BE2C (cell line): ENCODE results near the gene C10orf62.

ENCODE experiments used
- DNase-seq: peaks from one replicate; pipeline ENCODE4 v3.0.0-alpha.2; 2020
- H3K27me3 ChIP-seq: fragments of 250-450 bp; sonication (Bioruptor Pico); 2 replicates; pipeline ENCODE4 v1.5.1; 2020; ENCODE audit warnings: mild to moderate bottlenecking
- H3K36me3 ChIP-seq: fragments of 250-450 bp; sonication (Bioruptor Pico); 2 replicates; pipeline ENCODE4 v1.5.1; 2020; ENCODE audit warnings: mild to moderate bottlenecking
- H3K4me1 ChIP-seq: fragments of 250-450 bp; sonication (Bioruptor Pico); 2 replicates; pipeline ENCODE4 v1.5.1; 2020
- H3K4me3 ChIP-seq: 2 replicates; pipeline ENCODE4 v1.5.1; 2011; ENCODE audit warnings: low read depth, low read length
- H3K9me3 ChIP-seq: fragments of 250-450 bp; sonication (Bioruptor Pico); 2 replicates; pipeline ENCODE4 v1.5.1; 2020
- TF ChIP-seq, protein P1 (sequence below): IDR thresholded peaks from 2 replicates; pipeline ENCODE4 v1.5.1; 2012; ENCODE audit warnings: mild to moderate bottlenecking, low read depth, low read length

Gene C10orf62

DNA sequence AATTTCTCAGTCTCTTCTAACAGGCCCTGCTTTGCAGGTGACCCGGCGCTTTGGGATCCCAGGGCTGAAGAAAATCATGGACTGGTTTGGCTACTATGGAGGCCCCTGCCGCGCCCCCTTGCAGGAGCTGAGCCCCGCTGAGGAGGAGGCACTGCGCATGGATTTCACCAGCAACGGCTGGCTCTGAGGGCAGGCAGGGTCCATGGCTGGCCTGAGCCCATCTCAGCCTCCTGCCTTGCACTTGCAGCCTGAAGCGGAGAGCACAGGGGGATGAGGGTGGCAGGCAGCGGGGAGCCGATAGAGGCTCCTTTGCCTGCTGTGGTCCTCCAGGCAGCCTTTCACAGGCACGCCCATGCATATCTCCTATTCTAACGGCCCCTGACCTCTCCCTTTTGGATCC is 22.0 kb downstream of the C10orf62 start:
- DNase-seq = no peak
- TF ChIP-seq, protein P1, sequence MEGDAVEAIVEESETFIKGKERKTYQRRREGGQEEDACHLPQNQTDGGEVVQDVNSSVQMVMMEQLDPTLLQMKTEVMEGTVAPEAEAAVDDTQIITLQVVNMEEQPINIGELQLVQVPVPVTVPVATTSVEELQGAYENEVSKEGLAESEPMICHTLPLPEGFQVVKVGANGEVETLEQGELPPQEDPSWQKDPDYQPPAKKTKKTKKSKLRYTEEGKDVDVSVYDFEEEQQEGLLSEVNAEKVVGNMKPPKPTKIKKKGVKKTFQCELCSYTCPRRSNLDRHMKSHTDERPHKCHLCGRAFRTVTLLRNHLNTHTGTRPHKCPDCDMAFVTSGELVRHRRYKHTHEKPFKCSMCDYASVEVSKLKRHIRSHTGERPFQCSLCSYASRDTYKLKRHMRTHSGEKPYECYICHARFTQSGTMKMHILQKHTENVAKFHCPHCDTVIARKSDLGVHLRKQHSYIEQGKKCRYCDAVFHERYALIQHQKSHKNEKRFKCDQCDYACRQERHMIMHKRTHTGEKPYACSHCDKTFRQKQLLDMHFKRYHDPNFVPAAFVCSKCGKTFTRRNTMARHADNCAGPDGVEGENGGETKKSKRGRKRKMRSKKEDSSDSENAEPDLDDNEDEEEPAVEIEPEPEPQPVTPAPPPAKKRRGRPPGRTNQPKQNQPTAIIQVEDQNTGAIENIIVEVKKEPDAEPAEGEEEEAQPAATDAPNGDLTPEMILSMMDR = no peak
- Histone ChIP-seq H3K36me3 (no peaks in the 10 kb centered on the region), H3K9me3 (no peaks in the 10 kb centered on the region), H3K4me3 (no peak overlapping the region), H3K4me1 (no peaks in the 10 kb centered on the region), H3K27me3 (no peaks in the 10 kb centered on the region)

DNA sequence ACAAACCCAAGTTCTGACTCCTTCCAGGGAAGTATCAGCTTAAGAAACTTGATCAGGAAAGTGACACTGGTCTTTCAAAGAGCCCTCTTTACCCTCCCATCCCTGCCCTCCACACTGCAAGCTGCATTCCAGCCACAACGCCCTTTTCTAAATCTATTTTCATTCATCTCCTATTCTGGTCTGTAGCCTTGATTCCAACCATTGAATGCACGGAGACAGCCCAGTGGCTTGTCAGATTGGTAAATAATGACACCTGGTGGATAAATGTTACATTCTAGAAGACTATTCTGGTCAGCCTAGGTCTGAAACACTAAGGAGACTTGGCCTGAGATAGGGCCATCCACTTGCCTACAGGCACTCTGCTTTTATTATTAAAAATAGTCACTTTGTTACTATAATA is 22.9 kb downstream of the C10orf62 start:
- TF ChIP-seq, protein P1 = peak; percentile 47
- H3K9me3 ChIP-seq = no peaks in the 10 kb centered on the region
- no peaks in the 10 kb centered on the region for H3K4me1 ChIP-seq
- H3K27me3 ChIP-seq = no peaks in the 10 kb centered on the region
- H3K36me3 ChIP-seq = no peaks in the 10 kb centered on the region
- H3K4me3 ChIP-seq = no peak overlapping the region
- DNase-seq = no peak

DNA sequence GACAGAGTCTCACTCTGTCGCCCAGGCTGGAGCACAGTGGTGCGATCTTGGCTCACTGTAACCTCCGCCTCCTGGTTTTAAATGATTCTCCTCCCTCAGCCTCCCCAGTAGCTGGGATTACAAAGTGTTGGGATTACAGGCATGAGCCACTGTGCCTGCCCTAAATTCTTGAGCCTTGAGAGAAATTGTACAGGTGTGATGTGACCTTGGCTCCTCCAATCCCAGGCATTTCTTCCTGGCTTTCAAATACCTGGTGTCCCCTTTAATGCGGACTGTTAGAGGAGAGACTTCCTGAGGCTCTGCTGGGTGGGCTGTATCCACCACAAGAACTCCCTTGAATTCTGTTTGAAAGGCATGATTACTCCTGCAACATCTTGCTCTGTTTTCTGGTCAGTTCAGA is 28.8 kb downstream of the C10orf62 start:
- H3K4me1 ChIP-seq = no peaks in the 10 kb centered on the region
- H3K4me3 ChIP-seq = no peak overlapping the region
- H3K27me3 ChIP-seq = no peaks in the 10 kb centered on the region
- no peaks in the 10 kb centered on the region for H3K9me3 ChIP-seq
- TF ChIP-seq, protein P1 = no peak
- H3K36me3 ChIP-seq = no peaks in the 10 kb centered on the region
- DNase-seq = no peak

DNA sequence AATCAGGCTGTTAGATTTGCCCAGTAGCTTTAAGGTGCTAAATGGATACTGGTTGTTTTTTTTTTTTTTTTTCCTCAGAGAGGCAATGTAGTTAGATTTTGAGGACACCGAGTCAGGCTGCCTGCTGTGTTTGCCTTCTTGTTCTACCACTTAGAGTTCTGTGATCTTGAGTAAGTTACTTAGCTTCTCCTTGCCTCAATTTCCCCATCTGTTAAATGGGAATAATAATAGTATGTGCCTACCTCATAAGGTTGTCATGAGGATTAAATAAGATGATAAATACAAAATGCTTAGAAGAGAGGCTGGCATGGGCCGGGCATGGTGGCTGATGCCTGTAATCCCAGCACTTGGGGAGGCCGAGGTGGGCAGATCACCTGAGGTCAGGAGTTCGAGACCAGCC is 29.2 kb downstream of the C10orf62 start:
- H3K4me3 ChIP-seq = no peak overlapping the region
- H3K27me3 ChIP-seq = no peaks in the 10 kb centered on the region
- no peaks in the 10 kb centered on the region for H3K36me3 ChIP-seq
- DNase-seq = no peak
- TF ChIP-seq, protein P1 = no peak
- H3K4me1 ChIP-seq = no peaks in the 10 kb centered on the region
- no peaks in the 10 kb centered on the region for H3K9me3 ChIP-seq

DNA sequence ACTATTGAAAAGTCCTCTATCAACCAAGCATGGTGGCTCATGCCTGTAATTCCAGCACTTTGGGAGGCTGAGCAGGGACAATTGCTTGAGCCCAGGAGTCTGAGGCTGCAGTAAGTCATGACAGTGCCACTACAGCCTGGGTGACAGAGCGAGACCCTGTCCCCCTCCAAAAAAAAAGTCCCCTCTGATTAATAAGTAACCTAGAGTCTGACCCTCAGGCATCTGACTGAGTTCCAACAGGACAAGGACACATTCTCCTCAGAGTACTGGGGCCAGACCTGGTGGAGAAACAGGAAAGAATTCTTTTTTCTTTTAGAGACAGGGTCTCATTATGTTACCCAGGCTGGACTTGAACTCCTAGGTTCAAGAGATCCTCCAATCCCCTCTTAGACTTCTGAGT is 33.8 kb downstream of the C10orf62 start:
- Histone ChIP-seq H3K27me3 (no peaks in the 10 kb centered on the region), H3K4me3 (no peak overlapping the region), H3K9me3 (no peaks in the 10 kb centered on the region), H3K4me1 (no peaks in the 10 kb centered on the region), H3K36me3 (no peaks in the 10 kb centered on the region)
- TF ChIP-seq, protein P1 = no peak
- DNase-seq = no peak

DNA sequence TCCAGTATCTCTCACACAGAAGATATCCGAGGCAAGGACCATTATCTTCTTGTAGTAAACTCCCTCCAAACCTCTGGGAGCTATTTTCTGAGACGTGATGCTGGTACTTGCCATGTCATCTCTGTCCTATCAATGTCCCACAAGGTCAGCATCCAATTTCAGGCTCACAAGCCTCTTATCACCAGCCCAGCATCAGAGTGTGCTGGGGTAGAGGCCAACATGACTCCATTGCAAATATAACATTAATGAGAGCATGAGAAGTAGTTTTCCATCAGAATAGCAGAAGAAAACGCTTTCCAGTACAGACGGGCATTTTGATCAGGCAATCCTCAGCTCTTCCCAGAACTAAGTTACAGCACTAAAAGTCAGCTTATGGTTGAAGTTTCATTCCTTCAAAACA is 38.2 kb downstream of the C10orf62 start:
- TF ChIP-seq, protein P1 = no peak
- no peaks in the 10 kb centered on the region for H3K4me1 ChIP-seq

More for the DNA sequence above, 38.2 kb downstream of the C10orf62 start:
- H3K36me3 ChIP-seq = no peaks in the 10 kb centered on the region
- no peak overlapping the region for H3K4me3 ChIP-seq
- no peaks in the 10 kb centered on the region for H3K27me3 ChIP-seq
- no peak for DNase-seq
- no peaks in the 10 kb centered on the region for H3K9me3 ChIP-seq
